Keratinocyte (primary cell): Measurements from ENCODE around the gene PGAM5. TPM values are rescaled to one million over a fixed set of nuclear protein-coding genes. Genes with fewer than 3 reads are reported as not detected.

Source experiments
- DNase-seq: peaks from one replicate; pipeline ENCODE4 v3.0.0-alpha.2; 2011; ENCODE audit warnings: low read depth, missing footprints, low spot score
- FAIRE-seq: peaks from 2 replicates; lab custom pipeline; 2011; peaks lifted over from hg19 to GRCh38; lab: Jason Lieb, UNC
- H2AFZ ChIP-seq: 2 replicates; pipeline ENCODE4 v1.6.0; 2012; ENCODE audit warnings: low read length, control low read depth, inconsistent platforms; ENCODE audit not compliant: control insufficient read depth
- H3K27ac ChIP-seq: 2 replicates; pipeline ENCODE4 v1.5.1; 2011; ENCODE audit warnings: low read length; ENCODE audit not compliant: control insufficient read depth, insufficient read depth
- H3K27me3 ChIP-seq: 3 replicates; pipeline ENCODE4 v1.6.0; 2011; ENCODE audit warnings: low read length; ENCODE audit not compliant: control insufficient read depth, insufficient read depth; ENCODE audit errors: extremely low read depth
- H3K36me3 ChIP-seq, 2 experiments: 2 replicates in 1 of 2; 3 replicates in 1 of 2; pipeline ENCODE4 v1.5.1; 2011; ENCODE audit warnings: low read length in 2 of 2, mild to moderate bottlenecking in 1 of 2; ENCODE audit not compliant: control insufficient read depth in 2 of 2, insufficient read depth in 2 of 2; ENCODE audit errors: extremely low read depth in 1 of 2
- H3K4me1 ChIP-seq: 3 replicates; pipeline ENCODE4 v1.5.1; 2011; ENCODE audit warnings: low read length; ENCODE audit not compliant: control insufficient read depth, insufficient read depth; ENCODE audit errors: extremely low read depth
- H3K4me2 ChIP-seq: 3 replicates; pipeline ENCODE4 v1.6.0; 2011; ENCODE audit warnings: low read depth, low read length; ENCODE audit not compliant: control insufficient read depth, insufficient read depth; ENCODE audit errors: extremely low read depth
- H3K4me3 ChIP-seq, 3 experiments: fragments of 200-600 bp in 1 of 3; sonication (generic) in 1 of 3; 2 replicates in 2 of 3; 3 replicates in 1 of 3; pipeline ENCODE4 v1.5.1; 2011 to 2016; ENCODE audit warnings: low read length in 3 of 3, mild to moderate bottlenecking in 3 of 3, control low read depth in 2 of 3, inconsistent platforms in 1 of 3, low read depth in 1 of 3, mixed read lengths in 1 of 3, mixed run types in 1 of 3, moderate library complexity in 1 of 3; ENCODE audit not compliant: control insufficient read depth in 2 of 3, insufficient read depth in 2 of 3; ENCODE audit errors: extremely low read depth in 1 of 3
- H3K79me2 ChIP-seq: 2 replicates; pipeline ENCODE4 v1.6.0; 2012; ENCODE audit warnings: low read length; ENCODE audit not compliant: control insufficient read depth, insufficient read depth
- H3K9ac ChIP-seq: 3 replicates; pipeline ENCODE4 v1.6.0; 2011; ENCODE audit warnings: low read length; ENCODE audit not compliant: control insufficient read depth, insufficient read depth; ENCODE audit errors: extremely low read depth
- H3K9me1 ChIP-seq: 3 replicates; pipeline ENCODE4 v1.6.0; 2011; ENCODE audit warnings: low read length; ENCODE audit not compliant: control insufficient read depth, insufficient read depth; ENCODE audit errors: extremely low read depth
- H3K9me3 ChIP-seq: 2 replicates; pipeline ENCODE4 v1.5.1; 2012; ENCODE audit warnings: low read depth, low read length; ENCODE audit not compliant: control insufficient read depth
- H4K20me1 ChIP-seq: 3 replicates; pipeline ENCODE4 v1.6.0; 2011; ENCODE audit warnings: low read length; ENCODE audit not compliant: control insufficient read depth, insufficient read depth; ENCODE audit errors: extremely low read depth
- EZH2 ChIP-seq: IDR thresholded peaks from one replicate; pipeline ENCODE4 v1.6.1; 2012; ENCODE audit warnings: inconsistent platforms, mild to moderate bottlenecking, low read length, moderate library complexity
- dilution Hi-C: fragments of 300-500 bp; cut with MboI; formaldehyde crosslinking; loops from one replicate; pipeline ENCODE4 v1.7.0; 2020; ENCODE audit warnings: low sequenced_read_pairs; ENCODE audit not compliant: extremely low pct_ligation_motif_present
- polyA minus RNA-seq, 3 experiments: library from RNA; depleted of rRNA, polyadenylated mRNA; stranded (reverse); fragments of >200 nt; gene quantifications; 1 replicate in 1 of 3; 2 replicates in 1 of 3; 3 replicates in 1 of 3; pipeline ENCODE4 v1.2.3, GENCODE V29; 2011
- polyA plus RNA-seq, 5 experiments: library from polyadenylated mRNA; depleted of rRNA in 3 of 5; stranded (reverse) in 3 of 5; stranded (forward) in 1 of 5; unstranded in 1 of 5; fragments of >200 nt; gene quantifications; 1 replicate in 1 of 5; 2 replicates in 3 of 5; 3 replicates in 1 of 5; pipeline versions ENCODE4 v1.2.1 to v1.2.3, GENCODE V29; 2011 to 2012; ENCODE audit warnings: missing spikeins in 2 of 5, low read depth in 1 of 5, low replicate concordance in 1 of 5
- TF ChIP-seq, protein P1 (sequence below), 3 experiments: IDR thresholded peaks in 1 of 3; conservative IDR thresholded peaks in 1 of 3; optimal IDR thresholded peaks in 1 of 3; 2 replicates in 2 of 3; 3 replicates in 1 of 3; pipeline versions ENCODE3 to v1.5.1; 2011; ENCODE audit warnings: low read length in 3 of 3, mild to moderate bottlenecking in 3 of 3, moderate library complexity in 2 of 3, control low read depth in 1 of 3, inconsistent platforms in 1 of 3; ENCODE audit not compliant: insufficient read depth in 2 of 3; ENCODE audit errors: extremely low read depth in 1 of 3

Gene PGAM5
- polyA plus RNA-seq (31.5 to 42.3 TPM (median 39.1 TPM) in 3 replicates), polyA minus RNA-seq (78.1 to 127 TPM (median 111 TPM) in 3 replicates)
- polyA plus RNA-seq (2011; ENCODE audit: low read depth): 14.1 TPM
- polyA plus RNA-seq (2011; cell fraction: cytosol; rRNA removed): 32.2 and 48.2 TPM in 2 replicates
- 19.2 and 26.8 TPM in 2 replicates for polyA plus RNA-seq (2011; cell fraction: nucleus; rRNA removed)
- 36.5 and 52.3 TPM in 2 replicates for polyA plus RNA-seq (2012; ENCODE audit: low replicate concordance)
- 106 TPM for polyA minus RNA-seq (2011; cell fraction: cytosol; rRNA and poly(A)+ RNA removed)
- polyA minus RNA-seq (2011; cell fraction: nucleus; rRNA and poly(A)+ RNA removed): 18.7 and 23.3 TPM in 2 replicates

DNA sequence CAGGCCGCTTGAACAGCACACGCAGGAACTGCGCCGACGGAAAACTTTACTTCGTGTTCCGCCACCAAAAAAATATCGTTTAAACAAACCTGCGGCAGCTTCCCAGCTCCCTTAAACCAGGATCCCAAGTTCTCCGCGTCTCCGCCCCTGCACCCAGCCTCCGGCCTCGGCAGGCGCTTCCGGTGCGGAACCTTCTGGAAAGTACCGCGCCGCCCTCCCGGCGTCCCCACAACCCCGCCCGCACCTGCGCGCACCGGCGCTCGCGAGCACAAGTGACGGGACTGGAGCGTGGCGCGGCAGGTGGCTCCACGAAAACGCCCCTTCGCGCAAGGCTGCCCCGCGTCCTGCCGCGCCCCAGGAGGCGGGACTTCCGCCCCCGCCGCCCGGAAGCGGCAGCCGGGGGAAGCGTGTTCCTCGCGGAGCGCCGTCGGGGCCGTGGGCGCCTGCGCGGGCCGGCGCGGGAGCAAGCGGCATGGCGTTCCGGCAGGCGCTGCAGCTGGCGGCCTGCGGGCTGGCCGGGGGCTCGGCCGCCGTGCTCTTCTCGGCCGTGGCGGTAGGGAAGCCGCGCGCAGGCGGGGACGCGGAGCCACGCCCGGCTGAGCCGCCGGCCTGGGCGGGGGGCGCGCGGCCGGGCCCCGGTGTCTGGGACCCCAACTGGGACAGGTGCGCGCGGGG, at the start of gene PGAM5:
Gene PGAM5, plus strand, starts transcription at position 438 of the 675 bp plus-strand sequence. Its CDS starts 35 bp downstream, at position 473.
- dilution Hi-C loops: no loop called here
- Histone ChIP-seq H3K9me3 (no peaks in the 10 kb centered on the region), H3K4me3 (peak within 1 kb of the TSS; percentile 82 to 96 (median 89)), H4K20me1 (peaks cover 6% of the 10 kb centered on the region), H3K4me2 (peak within 1 kb of the TSS; percentile 92), H3K9ac (peak within 1 kb of the TSS; percentile 87), H3K79me2 (peaks cover 48% of the 10 kb centered on the region), H3K36me3 (peaks cover 0 to 10% of the 10 kb centered on the region in 2 experiments), H3K4me1 (peaks cover 15% of the 10 kb centered on the region), H3K27me3 (no peaks in the 10 kb centered on the region), H2AFZ (peak within 1 kb of the TSS; percentile 86), H3K27ac (peak within 1 kb of the TSS; percentile 76), H3K9me1 (no peaks in the 10 kb centered on the region)
- no peak for TF ChIP-seq EZH2
- TF ChIP-seq, protein P1, sequence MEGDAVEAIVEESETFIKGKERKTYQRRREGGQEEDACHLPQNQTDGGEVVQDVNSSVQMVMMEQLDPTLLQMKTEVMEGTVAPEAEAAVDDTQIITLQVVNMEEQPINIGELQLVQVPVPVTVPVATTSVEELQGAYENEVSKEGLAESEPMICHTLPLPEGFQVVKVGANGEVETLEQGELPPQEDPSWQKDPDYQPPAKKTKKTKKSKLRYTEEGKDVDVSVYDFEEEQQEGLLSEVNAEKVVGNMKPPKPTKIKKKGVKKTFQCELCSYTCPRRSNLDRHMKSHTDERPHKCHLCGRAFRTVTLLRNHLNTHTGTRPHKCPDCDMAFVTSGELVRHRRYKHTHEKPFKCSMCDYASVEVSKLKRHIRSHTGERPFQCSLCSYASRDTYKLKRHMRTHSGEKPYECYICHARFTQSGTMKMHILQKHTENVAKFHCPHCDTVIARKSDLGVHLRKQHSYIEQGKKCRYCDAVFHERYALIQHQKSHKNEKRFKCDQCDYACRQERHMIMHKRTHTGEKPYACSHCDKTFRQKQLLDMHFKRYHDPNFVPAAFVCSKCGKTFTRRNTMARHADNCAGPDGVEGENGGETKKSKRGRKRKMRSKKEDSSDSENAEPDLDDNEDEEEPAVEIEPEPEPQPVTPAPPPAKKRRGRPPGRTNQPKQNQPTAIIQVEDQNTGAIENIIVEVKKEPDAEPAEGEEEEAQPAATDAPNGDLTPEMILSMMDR (optimal IDR thresholded peaks at IDR 0.05 in 1 of 3, IDR thresholded peaks at IDR 0.05 in 1 of 3, conservative IDR thresholded peaks at IDR 0.05 in 1 of 3; ENCODE audit: extremely low read depth in 1 of 3, insufficient read depth in 2 of 3, low read length in 3 of 3): no peak
- DNase-seq (peak; percentile 63), FAIRE-seq (no peak)

DNA sequence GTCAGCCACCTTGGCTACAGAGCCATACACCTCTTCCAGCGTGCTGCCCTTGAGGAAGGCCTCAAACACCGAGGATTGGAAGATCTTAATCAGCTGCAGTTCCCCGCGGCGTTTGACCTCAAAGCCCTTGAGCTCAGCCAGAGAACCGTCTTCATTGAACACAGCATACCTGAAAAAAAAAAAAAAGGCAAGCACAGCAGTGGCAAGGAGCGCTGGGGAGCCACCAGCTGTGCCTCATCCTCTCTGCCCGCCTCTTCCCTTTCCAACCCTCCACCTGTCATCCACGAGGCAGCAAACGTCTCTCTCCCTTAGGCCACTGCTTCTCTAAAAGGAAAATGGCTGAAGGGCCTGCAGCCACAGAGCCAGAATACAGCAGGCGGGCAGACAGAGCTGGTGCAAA, 49.6 kb upstream of the PGAM5 start:
- no peaks in the 10 kb centered on the region for H3K27me3 ChIP-seq
- dilution Hi-C loops: no loop called here
- no peak for FAIRE-seq

More for the DNA sequence above, 49.6 kb upstream of the PGAM5 start:
- no peak overlapping the region for H3K9ac ChIP-seq
- no peak overlapping the region for H2AFZ ChIP-seq
- H3K4me3 ChIP-seq: no peak overlapping the region
- no peak overlapping the region for H3K27ac ChIP-seq
- no peaks in the 10 kb centered on the region for H3K9me1 ChIP-seq
- TF ChIP-seq, protein P1 (optimal IDR thresholded peaks at IDR 0.05 in 1 of 3, IDR thresholded peaks at IDR 0.05 in 1 of 3, conservative IDR thresholded peaks at IDR 0.05 in 1 of 3; ENCODE audit: extremely low read depth in 1 of 3, insufficient read depth in 2 of 3, low read length in 3 of 3): no peak
- no peak for TF ChIP-seq EZH2
- no peaks in the 10 kb centered on the region for H3K79me2 ChIP-seq
- no peaks in the 10 kb centered on the region for H3K9me3 ChIP-seq
- no peak overlapping the region for H3K4me2 ChIP-seq
- DNase-seq: no peak
- peaks cover 36 to 48% of the 10 kb centered on the region in 2 experiments for H3K36me3 ChIP-seq
- no peaks in the 10 kb centered on the region for H4K20me1 ChIP-seq
- H3K4me1 ChIP-seq: no peaks in the 10 kb centered on the region
